NT2/D1 (cell line): ENCODE results near the gene CGNL1.

ENCODE experiments used
- SUZ12 ChIP-seq: IDR thresholded peaks from 2 replicates; pipeline ENCODE4 v1.6.1; 2011; ENCODE audit not compliant: insufficient read length, insufficient read depth; ENCODE audit errors: extremely low read depth
- YY1 ChIP-seq: IDR thresholded peaks from 2 replicates; pipeline ENCODE4 v1.6.1; 2011; ENCODE audit not compliant: insufficient read length, insufficient read depth
- ZNF274 ChIP-seq: IDR thresholded peaks from 2 replicates; pipeline ENCODE4 v1.6.1; 2011; ENCODE audit warnings: mild to moderate bottlenecking, low read depth, low read length

DNA sequence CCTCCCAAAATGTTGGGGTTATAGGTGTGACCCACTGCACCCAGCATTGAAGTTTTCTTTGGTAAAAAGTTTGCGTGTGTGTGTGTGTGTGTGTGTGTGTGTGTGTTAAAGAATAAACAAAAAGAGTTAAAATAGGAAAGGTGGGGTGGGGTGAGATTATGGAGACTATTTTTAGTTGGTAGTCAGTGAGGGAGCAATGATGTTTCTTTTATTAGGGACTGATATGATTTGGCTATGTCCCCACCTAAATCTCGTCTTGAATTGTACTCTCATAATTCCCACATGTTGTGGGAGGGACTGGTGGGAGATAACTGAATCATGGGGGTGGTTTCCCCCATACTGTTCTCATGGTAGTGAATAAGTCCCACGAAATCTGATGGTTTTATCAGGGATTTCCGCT, 92.2 kb downstream of the CGNL1 start:
- TF ChIP-seq ZNF274 (no peak), YY1 (no peak), SUZ12 (no peak)
